AG10803 (cell line): Measurements from ENCODE around the gene KCNMA1.

Experiments used
- DNase-seq: peaks from one replicate; pipeline ENCODE4 v3.0.0; 2010; ENCODE audit warnings: low read depth
- H3K4me3 ChIP-seq: 2 replicates; pipeline ENCODE4 v1.5.1; 2011; ENCODE audit warnings: mild to moderate bottlenecking, low read length, control low read depth
- TF ChIP-seq, protein P1 (sequence below): conservative IDR thresholded peaks from 2 replicates; pipeline ENCODE4 v1.5.1; 2011; ENCODE audit warnings: mild to moderate bottlenecking, low read length, control low read depth, inconsistent platforms

Gene KCNMA1

DNA sequence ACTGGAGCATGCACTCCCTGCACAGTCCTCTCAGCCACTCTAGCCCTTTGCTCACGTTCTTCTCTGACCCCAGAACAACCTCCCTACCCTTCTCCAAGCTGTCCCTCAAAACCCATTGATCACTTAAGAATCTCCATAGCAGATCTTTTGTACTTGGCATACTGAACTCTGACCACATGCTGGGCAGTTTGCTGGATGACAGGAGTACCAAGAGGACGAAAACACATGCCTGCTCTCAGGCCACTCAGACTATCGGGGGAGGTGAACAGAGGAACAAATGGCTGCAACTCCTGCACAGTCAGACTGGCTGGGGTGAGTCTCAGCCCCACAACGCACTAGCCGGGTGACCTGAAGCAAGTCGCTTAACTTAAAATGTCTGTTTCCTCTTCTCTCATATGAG is 52.7 kb downstream of the KCNMA1 start:
- H3K4me3 ChIP-seq: no peak overlapping the region
- DNase-seq: no peak
- TF ChIP-seq, protein P1, sequence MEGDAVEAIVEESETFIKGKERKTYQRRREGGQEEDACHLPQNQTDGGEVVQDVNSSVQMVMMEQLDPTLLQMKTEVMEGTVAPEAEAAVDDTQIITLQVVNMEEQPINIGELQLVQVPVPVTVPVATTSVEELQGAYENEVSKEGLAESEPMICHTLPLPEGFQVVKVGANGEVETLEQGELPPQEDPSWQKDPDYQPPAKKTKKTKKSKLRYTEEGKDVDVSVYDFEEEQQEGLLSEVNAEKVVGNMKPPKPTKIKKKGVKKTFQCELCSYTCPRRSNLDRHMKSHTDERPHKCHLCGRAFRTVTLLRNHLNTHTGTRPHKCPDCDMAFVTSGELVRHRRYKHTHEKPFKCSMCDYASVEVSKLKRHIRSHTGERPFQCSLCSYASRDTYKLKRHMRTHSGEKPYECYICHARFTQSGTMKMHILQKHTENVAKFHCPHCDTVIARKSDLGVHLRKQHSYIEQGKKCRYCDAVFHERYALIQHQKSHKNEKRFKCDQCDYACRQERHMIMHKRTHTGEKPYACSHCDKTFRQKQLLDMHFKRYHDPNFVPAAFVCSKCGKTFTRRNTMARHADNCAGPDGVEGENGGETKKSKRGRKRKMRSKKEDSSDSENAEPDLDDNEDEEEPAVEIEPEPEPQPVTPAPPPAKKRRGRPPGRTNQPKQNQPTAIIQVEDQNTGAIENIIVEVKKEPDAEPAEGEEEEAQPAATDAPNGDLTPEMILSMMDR: no peak

DNA sequence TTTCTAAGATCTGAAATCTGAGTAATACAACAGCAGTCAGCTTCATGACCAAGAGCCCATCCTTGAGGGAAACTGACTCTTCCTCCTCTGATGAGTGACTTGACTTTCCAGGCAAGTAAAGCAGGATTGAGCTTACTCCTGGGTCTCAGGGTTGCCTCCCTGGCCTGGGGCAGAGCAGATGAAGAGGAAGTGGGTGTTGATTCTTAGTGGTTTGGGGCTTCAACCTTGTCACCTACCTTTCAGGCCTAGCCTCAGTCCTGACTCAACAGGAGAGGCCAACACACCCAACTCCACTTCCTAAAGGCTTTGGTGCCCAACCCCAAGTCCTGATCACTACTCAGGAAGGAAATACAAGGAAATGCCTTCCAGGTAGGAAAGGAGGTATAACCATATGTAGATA is 54.1 kb downstream of the KCNMA1 start:
- no peak overlapping the region for H3K4me3 ChIP-seq
- TF ChIP-seq, protein P1: no peak
- DNase-seq: no peak

- DNase-seq: peak; percentile 60
- no peak overlapping the region for H3K4me3 ChIP-seq
- TF ChIP-seq, protein P1: no peak
Measured at GRCh38 chr10:77582710-77583115, 54.9 kb downstream of the KCNMA1 start.

DNA sequence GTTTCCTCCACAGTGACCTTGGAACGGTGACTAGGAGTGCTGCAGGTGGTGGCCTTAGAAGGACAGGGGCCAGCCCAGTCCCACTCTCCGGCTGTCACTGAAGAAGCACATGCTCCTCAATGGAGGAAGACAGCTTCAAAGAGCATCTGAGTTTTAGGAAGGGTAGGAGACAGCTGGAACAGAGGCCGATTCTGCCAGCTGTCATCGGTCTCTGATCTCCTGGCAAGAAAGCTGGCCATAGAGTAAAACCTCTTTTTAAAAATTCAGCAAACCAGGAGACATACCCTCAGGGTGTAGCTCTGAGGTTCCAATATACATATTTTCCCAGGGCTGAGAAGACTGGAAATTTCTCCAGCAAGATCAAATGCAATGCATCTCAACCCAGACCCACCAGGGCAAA is 55.9 kb downstream of the KCNMA1 start:
- no peak overlapping the region for H3K4me3 ChIP-seq
- TF ChIP-seq, protein P1: no peak
- DNase-seq: no peak

DNA sequence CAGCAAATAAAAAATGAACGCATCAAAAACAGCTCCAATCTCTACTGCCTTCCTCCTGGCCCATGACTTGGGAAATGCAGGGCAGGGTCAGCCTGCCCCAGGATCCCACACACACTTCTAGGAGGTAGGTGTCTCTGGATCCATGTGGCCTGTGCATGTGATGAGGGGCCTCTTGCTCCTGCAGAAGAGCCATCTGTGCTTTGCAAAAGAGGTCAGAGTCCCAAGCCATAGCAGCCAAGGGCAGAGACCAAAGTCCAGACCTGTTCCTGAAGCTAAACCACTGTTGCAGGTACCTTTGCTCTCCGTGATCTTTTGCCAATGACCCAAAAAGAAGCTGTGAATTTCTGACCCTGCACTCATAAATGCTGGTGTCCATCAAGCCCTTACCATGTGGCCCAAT is 57.1 kb downstream of the KCNMA1 start:
- TF ChIP-seq, protein P1: no peak
- H3K4me3 ChIP-seq: no peak overlapping the region
- DNase-seq: no peak

GRCh38 chr10:77578583-77579227 is 58.9 kb downstream of the KCNMA1 start:
- TF ChIP-seq, protein P1: no peak
- no peak overlapping the region for H3K4me3 ChIP-seq
- DNase-seq: peak; percentile 15

- H3K4me3 ChIP-seq: no peak overlapping the region
- DNase-seq: no peak
- TF ChIP-seq, protein P1: no peak
Measured at GRCh38 chr10:77577666-77578229, 59.9 kb downstream of the KCNMA1 start.
